ENCODE data around the gene CLHC1. TPM values are rescaled to one million over a fixed set of nuclear protein-coding genes. Genes with fewer than 3 reads are reported as not detected.

Gene CLHC1
- total RNA-seq: 0.43 and 2.9 TPM in 2 replicates

DNA sequence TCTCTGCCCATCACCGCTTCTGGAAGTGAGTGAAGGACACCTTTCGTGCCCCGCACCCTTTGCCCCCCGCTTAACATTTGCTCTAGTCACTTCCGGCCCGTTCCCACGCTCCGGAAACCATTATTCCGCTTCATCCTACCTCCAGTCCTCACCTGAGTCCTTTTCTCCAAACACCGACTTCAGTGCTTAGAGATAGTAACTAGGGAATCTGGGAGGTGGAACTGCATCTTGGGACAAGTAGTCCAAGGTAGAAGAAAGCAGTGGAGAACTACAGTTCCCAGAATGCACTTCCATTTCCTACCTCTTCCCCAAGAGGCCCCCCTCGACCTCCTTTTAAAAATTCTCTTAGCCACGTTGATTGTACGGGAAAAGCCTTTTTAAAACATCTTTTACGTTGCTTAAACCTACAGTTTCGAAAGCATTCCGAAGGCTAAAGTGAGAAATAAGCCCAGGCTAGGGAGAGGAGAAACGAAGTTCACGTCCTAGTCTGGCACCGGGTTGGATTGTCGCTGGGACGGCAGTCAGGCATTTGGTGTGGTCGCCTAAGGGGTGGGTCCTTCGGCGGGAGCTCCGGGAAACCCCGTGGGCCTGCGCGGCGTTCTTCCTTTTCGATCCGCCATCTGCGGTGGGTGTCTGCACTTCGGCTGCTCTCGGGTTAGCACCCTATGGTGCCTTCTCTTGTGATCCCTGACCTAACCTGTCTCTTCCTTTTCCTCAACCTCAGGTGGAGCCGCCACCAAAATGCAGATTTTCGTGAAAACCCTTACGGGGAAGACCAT, at the start of gene CLHC1, which contains the start of gene RPS27A:
Gene CLHC1 (minus strand): TSS at position 210 of the 779 bp plus-strand sequence. CDS start 9,882 bp downstream, outside the sequence.
Gene RPS27A (plus strand): TSS at position 605 of the 779 bp plus-strand sequence. CDS start 137 bp downstream, at position 742.

DNA sequence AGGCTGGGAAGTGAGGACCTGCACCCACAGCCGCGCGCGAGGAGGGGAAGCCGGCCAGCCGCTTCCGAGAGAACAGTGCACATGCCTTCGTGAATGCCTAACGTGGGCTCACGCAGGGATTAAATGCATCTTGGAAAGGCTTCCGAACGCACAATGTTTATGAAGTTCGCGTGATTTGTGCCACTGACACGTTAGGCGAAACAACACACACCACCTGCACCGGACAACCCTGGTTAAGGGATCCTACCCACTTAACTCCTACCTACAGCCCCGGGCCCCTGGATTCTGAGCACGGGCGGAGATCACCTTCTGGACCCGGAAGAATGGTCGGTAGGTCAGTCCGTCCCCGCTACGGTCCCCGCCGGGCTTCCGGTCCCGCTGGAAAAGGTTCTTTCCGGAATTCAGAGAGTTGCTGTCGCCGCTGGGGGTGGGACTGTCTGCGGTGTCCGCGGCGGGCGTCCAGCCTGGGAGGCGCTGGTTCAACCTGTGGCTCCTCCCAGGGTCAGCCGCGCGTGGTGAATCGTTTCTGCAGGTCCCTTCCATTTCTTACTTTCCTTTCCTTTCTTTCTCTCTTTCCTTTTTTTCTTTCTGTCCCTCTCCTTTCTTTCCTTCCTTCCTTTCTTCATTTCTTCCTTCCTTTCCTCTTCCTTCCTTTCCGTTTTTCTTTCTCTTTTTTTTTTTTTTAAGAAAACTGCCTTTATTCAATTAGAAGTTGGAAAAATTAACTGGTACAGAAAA, 37.0 kb upstream of the CLHC1 start, which contains the start of gene MTIF2:
Gene MTIF2 (minus strand): TSS at position 325 of the 738 bp plus-strand sequence. CDS start 5,373 bp downstream, outside the sequence.

Other genes with a start within 250 kb of the CLHC1 start
- gene RTN4, start 181.8 kb downstream of the CLHC1 start, total RNA-seq: 295 and 356 TPM in 2 replicates
- gene RPS27A, start 395 bp upstream of the CLHC1 start, total RNA-seq: 2,712 and 3,488 TPM in 2 replicates
- 19.7 and 25.2 TPM in 2 replicates for gene MTIF2, start 36.9 kb upstream of the CLHC1 start, total RNA-seq
- gene CCDC88A, start 187.6 kb upstream of the CLHC1 start, total RNA-seq: 16.2 and 17.0 TPM in 2 replicates

Measured in pericardium fibroblast (primary cell).